GM19043 (cell line): ENCODE data around the gene SYVN1.
A peak's percentile ranks its signal among the peaks of the same experiment; 100 is the strongest.

Experiments used
- ATAC-seq: cut with Tn5 transposase; IDR thresholded peaks from one replicate; pipeline ENCODE4 v1.9.1; 2021; ENCODE audit warnings: low read depth; ENCODE audit not compliant: unreplicated experiment

The SYVN1 gene

GRCh38 chr11:65095974-65096806 is 38.1 kb downstream of the SYVN1 start, which contains the start of gene VPS51:
VPS51 (plus strand) TSS chr11:65096214; CDS start chr11:65096251, 37 bp downstream.
- no peak for ATAC-seq

- no peak for ATAC-seq
These were observed 38.9 kb downstream of the SYVN1 start for GRCh38 chr11:65095427-65095826.

DNA sequence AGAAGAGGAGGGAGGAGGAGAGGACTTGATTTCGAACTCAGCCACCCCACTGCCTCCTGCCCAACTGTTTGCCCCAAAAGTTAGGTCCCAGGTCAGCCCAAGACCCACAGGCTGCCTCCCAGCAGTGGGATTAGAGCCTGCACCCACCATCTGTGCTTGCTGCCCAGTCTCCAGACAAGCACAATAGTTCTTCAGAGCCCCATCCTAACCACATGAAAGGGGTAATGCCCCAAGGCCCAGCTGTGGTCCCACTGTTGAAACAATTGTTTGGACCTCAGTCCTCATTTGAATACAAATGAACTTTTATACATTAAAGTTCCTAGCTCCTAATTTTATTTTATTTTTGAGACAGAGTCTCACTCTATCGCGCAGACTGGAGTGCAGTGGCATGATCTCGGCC is 43.7 kb downstream of the SYVN1 start:
- ATAC-seq: no peak

DNA sequence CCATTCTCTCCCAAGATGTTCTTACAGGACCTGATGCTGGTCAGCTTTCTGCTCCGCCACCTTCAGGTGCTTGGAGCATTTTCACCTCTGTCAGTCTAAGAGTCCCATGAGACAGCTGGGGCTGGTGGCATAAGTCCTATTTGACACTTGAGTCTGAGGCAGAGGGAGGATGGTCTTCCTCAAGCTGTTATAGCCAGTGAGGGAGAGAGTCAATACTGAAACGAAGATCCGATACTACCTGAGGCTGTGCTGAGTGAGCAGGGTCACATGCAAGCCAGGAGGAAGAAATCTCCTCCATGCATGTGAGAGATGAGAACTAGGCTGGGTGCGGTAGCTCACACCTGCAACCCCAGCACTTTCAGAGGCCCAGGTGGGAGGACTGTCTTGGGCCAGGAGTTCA is 44.7 kb downstream of the SYVN1 start:
- no peak for ATAC-seq

DNA sequence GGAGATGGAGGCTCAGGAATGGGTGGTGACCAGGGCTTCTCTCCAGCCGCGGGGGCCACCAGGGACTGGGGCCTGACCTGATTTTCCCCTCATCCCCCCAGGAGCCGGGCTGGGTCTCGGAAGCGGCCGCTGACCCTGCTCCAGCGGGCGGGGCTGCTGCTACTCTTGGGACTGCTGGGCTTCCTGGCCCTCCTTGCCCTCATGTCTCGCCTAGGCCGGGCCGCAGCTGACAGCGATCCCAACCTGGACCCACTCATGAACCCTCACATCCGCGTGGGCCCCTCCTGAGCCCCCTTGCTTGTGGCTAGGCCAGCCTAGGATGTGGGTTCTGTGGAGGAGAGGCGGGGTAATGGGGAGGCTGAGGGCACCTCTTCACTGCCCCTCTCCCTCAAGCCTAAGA is 46.5 kb downstream of the SYVN1 start:
- ATAC-seq: no peak

GRCh38 chr11:65087216-65087615 is 47.1 kb downstream of the SYVN1 start:
- ATAC-seq: no peak

DNA sequence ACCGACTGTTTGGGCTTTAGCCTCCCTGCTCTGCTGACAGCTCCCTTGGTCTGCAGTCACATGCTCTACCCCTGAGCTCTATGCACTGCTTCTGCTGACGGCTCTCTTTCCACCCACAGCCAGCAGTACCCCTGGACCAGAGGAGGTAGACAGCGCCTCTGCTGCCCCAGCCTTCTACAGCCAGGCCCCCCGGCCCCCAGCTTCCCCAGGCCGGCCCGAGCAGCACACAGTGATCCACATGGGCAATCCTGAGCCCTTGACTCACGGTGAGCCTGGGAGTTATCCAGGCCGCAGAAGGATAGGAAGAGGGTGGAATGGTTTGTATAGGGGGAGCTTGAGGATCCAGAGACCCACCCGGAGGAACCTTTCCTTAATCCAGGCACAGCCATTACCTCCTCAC is 47.5 kb downstream of the SYVN1 start:
- no peak for ATAC-seq

- no peak for ATAC-seq
These were observed 48.9 kb downstream of the SYVN1 start for GRCh38 chr11:65085446-65085845.

DNA sequence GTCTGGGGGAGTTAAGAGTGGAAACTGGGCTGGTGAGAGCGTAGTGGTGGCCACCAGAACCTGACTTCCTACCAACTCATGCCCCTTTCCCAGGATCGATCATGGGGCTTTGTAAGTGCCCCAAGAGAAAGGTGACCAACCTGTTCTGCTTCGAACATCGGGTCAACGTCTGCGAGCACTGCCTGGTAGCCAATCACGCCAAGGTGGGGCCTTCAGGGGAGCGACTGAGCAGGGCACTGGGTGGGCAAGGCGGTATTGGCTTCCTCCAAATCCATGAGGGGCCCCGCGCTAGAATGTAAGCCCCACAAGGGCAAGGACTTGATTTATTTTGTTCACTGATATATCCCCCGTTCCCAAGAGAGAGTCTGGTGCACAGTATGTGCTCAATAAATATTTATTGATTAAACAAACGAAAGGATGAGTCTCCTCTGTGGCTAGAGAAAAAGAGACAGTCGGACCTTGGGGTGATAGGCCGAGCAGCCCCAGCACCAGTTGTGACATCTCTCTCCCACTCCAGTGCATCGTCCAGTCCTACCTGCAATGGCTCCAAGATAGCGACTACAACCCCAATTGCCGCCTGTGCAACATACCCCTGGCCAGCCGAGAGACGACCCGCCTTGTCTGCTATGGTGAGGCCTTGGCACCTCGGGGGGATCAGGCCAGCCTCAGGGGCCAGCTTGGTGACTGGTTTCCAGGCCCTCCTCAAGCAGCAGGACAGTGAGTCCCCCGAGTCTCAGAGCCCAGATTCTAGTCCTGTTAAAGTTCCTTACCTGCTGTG is 49.5 kb downstream of the SYVN1 start:
- no peak for ATAC-seq

DNA sequence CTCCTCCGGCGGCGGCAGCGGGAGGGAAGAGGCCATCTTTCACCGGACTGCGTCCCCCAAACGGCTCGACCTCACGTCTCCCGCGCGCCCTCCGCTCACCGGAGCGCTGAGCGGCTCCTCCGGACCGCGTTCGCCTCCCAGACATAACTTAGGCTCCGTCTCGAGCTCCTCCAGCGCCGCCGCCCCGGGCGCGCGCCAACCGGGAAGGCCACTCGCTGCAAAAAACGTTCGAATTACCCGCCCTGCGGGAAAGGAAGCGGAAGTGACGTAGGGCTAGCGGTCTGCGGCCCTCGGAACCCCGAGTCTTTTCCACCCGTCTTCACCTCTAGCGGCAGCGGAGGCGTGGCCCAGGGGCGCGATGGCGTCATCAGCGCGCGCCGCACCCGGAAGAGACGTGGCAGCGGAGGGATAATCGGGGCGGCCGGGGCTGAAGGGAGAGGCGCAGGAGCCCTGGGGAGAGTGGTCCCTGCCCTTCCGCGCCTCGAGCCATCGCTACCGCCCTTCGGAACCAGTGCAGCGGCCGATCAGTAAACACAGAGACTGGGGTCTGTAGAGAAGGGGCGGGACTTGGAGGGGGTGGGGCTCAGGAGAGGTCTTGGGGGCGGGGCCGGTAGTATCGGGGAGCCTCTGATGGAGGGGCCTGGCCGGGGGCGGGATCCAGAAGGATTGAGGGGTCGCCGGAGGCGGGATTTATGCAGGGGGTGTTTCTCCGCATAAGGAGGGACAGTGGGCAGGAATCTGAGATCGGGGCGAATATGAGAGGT is 50.3 kb downstream of the SYVN1 start, which contains the start of the genes CDCA5 and ZFPL1:
TSS of gene CDCA5 (minus strand) at position 207 of the 764 bp plus-strand sequence. CDS start at position 145, 62 bp downstream.
TSS of gene ZFPL1 (plus strand) at position 389 of the 764 bp plus-strand sequence. CDS start 477 bp downstream, outside the sequence.
- ATAC-seq: peak; percentile 77

DNA sequence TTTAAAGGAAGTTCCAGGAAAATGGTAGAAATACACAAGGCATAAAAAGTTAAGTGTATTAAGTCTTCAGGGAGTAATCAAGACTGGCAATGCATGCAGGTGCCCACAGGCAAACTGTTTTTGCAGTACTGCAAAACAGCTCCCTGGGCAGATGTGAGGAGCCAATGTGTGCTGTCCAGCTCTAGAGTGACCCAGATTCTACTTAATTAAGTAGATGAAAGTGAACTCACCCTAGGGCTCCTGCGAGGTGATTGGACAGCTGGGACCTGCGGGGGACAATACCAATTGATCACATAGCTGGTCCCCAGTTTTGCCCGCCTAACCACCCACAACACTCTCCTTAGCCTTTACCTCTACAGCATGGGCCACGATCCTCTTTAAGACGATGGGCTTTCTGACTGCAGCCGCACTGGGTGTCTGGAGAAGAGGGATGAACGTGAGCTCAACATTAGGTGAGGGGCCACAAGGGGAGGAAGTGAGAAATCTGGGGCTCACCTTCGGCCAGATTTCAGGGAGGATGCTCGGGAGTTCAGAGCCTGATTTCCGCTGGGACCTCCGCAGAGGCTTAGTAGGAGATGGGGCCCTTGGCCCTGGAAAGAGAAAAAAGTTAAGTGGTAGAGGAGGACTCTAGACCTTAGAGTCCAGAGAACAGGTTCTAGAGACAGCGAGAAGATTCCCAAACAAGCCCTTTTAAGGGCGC is 51.0 kb downstream of the SYVN1 start:
- ATAC-seq: no peak

DNA sequence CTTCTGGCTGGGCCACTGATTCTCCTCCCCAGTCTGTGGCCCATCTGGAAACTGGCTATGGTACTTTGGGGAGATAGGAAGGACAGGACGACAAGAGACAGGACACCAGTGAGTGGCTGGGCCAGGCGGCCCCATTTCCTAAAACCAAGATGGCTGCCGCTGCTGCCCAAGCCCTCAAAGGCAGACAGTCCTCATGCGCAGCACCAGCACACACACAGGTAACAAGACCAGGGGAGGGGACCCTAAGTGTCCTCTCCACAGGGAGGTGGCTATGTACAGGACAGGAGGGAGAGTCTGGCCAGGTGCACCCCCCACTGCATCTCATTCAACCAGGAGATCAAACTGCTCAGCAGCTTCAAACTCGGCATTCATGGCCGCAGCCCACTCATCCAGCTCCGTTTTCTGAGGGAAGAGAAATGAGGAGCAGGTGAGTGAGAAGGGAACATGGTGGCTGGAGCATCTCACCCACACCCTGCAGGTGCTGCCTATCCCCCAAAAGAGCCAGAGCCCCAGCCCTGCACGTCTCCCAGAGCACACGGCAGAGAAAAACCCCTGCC is 55.5 kb downstream of the SYVN1 start:
- ATAC-seq: no peak

DNA sequence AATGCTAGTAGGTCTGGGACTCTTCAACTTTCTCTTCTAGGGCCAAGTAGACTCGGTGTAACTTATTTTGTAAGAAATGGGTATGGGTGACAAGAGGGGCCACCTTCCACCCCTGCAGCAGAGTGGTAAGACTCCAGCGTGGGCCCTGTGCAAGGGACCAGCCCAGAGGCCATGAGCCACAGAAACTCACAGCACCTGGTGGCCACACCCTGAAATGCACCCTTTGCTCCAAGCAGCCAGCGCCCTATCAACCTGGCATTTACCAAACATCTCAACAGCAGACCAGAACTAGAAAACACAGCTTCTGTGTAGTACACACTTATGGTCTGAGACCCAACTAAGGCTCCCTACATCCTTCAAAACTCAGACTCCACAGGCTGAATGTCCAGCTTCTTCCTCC is 56.2 kb downstream of the SYVN1 start:
- no peak for ATAC-seq

GRCh38 chr11:65077451-65077850 is 56.9 kb downstream of the SYVN1 start:
- ATAC-seq: no peak
